Stomach (tissue), 9 donors: Measurements from ENCODE around the gene SEMA4B. TPM values are rescaled to one million over a fixed set of nuclear protein-coding genes. Genes with fewer than 3 reads are reported as not detected.

Source experiments
- DNase-seq, 2 donors: peaks; one replicate each; pipeline versions ENCODE4 v3.0.0 to v3.0.0-alpha.2; 2013 to 2019
- H3K27ac ChIP-seq, 5 donors: fragments of 200-600 bp in 4 of 5; sonication (generic) in 4 of 5; one replicate each; pipeline ENCODE4 v1.5.1; 2013 to 2019; ENCODE audit warnings: mild to moderate bottlenecking in 1 of 5, moderate library complexity in 1 of 5
- H3K27me3 ChIP-seq, 3 donors: fragments of 200-600 bp; sonication (generic); one replicate each; pipeline ENCODE4 v1.5.1; 2017 to 2019; ENCODE audit warnings: mixed run types in 1 of 3
- H3K36me3 ChIP-seq, 4 donors: fragments of 200-600 bp; sonication (generic); 1 replicate in 3 of 4; 2 replicates in 1 of 4; pipeline ENCODE4 v1.5.1; 2016 to 2019
- H3K4me1 ChIP-seq, 4 donors: fragments of 200-600 bp; sonication (generic); one replicate each; pipeline ENCODE4 v1.5.1; 2016 to 2019
- H3K4me3 ChIP-seq, 4 donors: fragments of 200-600 bp; sonication (generic) in 3 of 4; one replicate each; pipeline ENCODE4 v1.5.1; 2016 to 2019; ENCODE audit warnings: mild to moderate bottlenecking in 1 of 4
- H3K9me3 ChIP-seq, 4 donors: fragments of 200-600 bp; sonication (generic); one replicate each; pipeline ENCODE4 v1.5.1; 2016 to 2019
- CTCF ChIP-seq, 7 experiments: fragments of 450-650 bp in 4 of 7; fragments of 200-600 bp in 3 of 7; sonication (generic) in 3 of 7; IDR thresholded peaks; one replicate each; pipeline ENCODE4 v1.5.1; 2016 to 2019; ENCODE audit warnings: antibody characterized with exemption in 7 of 7, control low read depth in 2 of 7, mild to moderate bottlenecking in 1 of 7
- EP300 ChIP-seq: sonication (generic); formaldehyde crosslinking; IDR thresholded peaks from one replicate; pipeline ENCODE4 v1.6.1; 2017; ENCODE audit warnings: antibody characterized with exemption
- POLR2A ChIP-seq, 4 donors: fragments of 450-650 bp; IDR thresholded peaks; one replicate each; pipeline ENCODE4 v1.6.1; 2016; ENCODE audit warnings: antibody characterized with exemption in 4 of 4, control low read depth in 2 of 4, mild to moderate bottlenecking in 1 of 4, moderate library complexity in 1 of 4
- POLR2AphosphoS5 ChIP-seq, 3 donors: sonication (generic); formaldehyde crosslinking; IDR thresholded peaks; one replicate each; pipeline ENCODE4 v1.6.1; 2016; ENCODE audit warnings: antibody characterized with exemption in 3 of 3
- WGBS, 5 donors: extraction: QIAGEN DNeasy Blood & Tissue Kit in 3 of 5; methylation state at CpG; one replicate each; pipeline versions ENCODE4 v1.1.5 to v1.1.7; 2013 to 2018; 5-methylcytosine and 5-hydroxymethylcytosine counted together
- intact Hi-C: fragments of 100-400 bp; cut with DNase I; formaldehyde crosslinking; loops from one replicate; pipeline ENCODE4 v1.15.1; 2023; ENCODE audit warnings: low total_unique reads
- polyA plus RNA-seq, 3 donors: library from polyadenylated mRNA; stranded (reverse); fragments of 200-250 nt; gene quantifications; one replicate each; pipeline ENCODE4 v1.2.3, GENCODE V29; 2013
- total RNA-seq, 5 donors: library from RNA; depleted of rRNA; stranded (reverse); fragments of >200 nt; gene quantifications; one replicate each; pipeline versions ENCODE4 v1.1.0 to v1.2.3, GENCODE V29; 2014 to 2016
- donor health status: healthy with polysubstance abuse.
- donor health status: Bipolar disorder and iron deficiency.
- donor health status: healthy.

The SEMA4B gene
- total and polyA plus RNA-seq, 8 donors: 11.3 to 199 (median 53.2) TPM

GRCh38 chr15:90188914-90189748 is 12.0 kb upstream of the SEMA4B start:
- Histone ChIP-seq H3K4me3 (no peak overlapping the region), H3K27me3 (no peaks in the 10 kb centered on the region), H3K4me1 (peaks cover 47 to 95% (median 77%) of the 10 kb centered on the region in 4 donors), H3K27ac (peak overlapping the region in 3 of 5 donors; percentile 1 to 80 (median 22)), H3K36me3 (no peaks in the 10 kb centered on the region), H3K9me3 (no peaks in the 10 kb centered on the region)
- intact Hi-C loops: no loop called here
- TF ChIP-seq EP300: no peak
- no peak for TF ChIP-seq POLR2AphosphoS5 (IDR thresholded peaks at IDR 0.05)
- no peak for TF ChIP-seq CTCF (IDR thresholded peaks at IDR 0.05)
- DNase-seq: no peak
- 76 to 87% (median 84%) methylated on average over 8 of the region's 8 CpGs for WGBS, 5 donors

- H3K4me3 ChIP-seq: no peak overlapping the region
- peaks cover 47 to 92% (median 74%) of the 10 kb centered on the region in 4 donors for H3K4me1 ChIP-seq
- no peaks in the 10 kb centered on the region for H3K9me3 ChIP-seq
- peak overlapping the region; percentile 72 to 82 (median 80) for H3K27ac ChIP-seq
- 80 to 87% (median 86%) methylated on average over 8 to 10 of the region's 10 CpGs for WGBS, 5 donors
- no peaks in the 10 kb centered on the region for H3K36me3 ChIP-seq
- intact Hi-C loops: no loop called here
- no peak for TF ChIP-seq POLR2A (IDR thresholded peaks at IDR 0.05)
- no peak for TF ChIP-seq CTCF (IDR thresholded peaks at IDR 0.05)
- TF ChIP-seq EP300: no peak
- TF ChIP-seq POLR2AphosphoS5 (IDR thresholded peaks at IDR 0.05): no peak
- H3K27me3 ChIP-seq: no peaks in the 10 kb centered on the region
- no peak for DNase-seq
These were observed 11.2 kb upstream of the SEMA4B start for GRCh38 chr15:90189781-90190467.

- intact Hi-C loops: no loop called here
- no peak for TF ChIP-seq POLR2AphosphoS5 (IDR thresholded peaks at IDR 0.05)
- no peak for TF ChIP-seq POLR2A (IDR thresholded peaks at IDR 0.05)
- no peak for TF ChIP-seq EP300
- no peak for TF ChIP-seq CTCF (IDR thresholded peaks at IDR 0.05)
- DNase-seq: peak; percentile 55 to 80
- 66 to 91% (median 78%) methylated on average over 6 to 10 of the region's 10 CpGs for WGBS, 5 donors
- H3K36me3 ChIP-seq: peaks cover 0 to 4% (median 0%) of the 10 kb centered on the region in 4 donors
- peak overlapping the region; percentile 72 to 82 (median 80) for H3K27ac ChIP-seq
- no peaks in the 10 kb centered on the region for H3K27me3 ChIP-seq
- peaks cover 47 to 85% (median 71%) of the 10 kb centered on the region in 4 donors for H3K4me1 ChIP-seq
- no peak overlapping the region for H3K4me3 ChIP-seq
- H3K9me3 ChIP-seq: no peaks in the 10 kb centered on the region
These were observed 10.4 kb upstream of the SEMA4B start for GRCh38 chr15:90190606-90191343.

GRCh38 chr15:90191344-90191687 is 9.8 kb upstream of the SEMA4B start:
- peaks cover 42 to 80% (median 66%) of the 10 kb centered on the region in 4 donors for H3K4me1 ChIP-seq
- intact Hi-C loops: no loop called here
- H3K9me3 ChIP-seq: no peaks in the 10 kb centered on the region
- TF ChIP-seq CTCF (IDR thresholded peaks at IDR 0.05) (no peak), EP300 (no peak), POLR2A (IDR thresholded peaks at IDR 0.05) (no peak), POLR2AphosphoS5 (IDR thresholded peaks at IDR 0.05) (no peak)
- 50 to 62% (median 54%) methylated on average over 3 of the region's 3 CpGs for WGBS, 5 donors
- H3K27me3 ChIP-seq: no peaks in the 10 kb centered on the region
- peak overlapping the region; percentile 72 to 82 (median 80) for H3K27ac ChIP-seq
- peaks cover 0 to 5% (median 0%) of the 10 kb centered on the region in 4 donors for H3K36me3 ChIP-seq
- DNase-seq: no peak
- no peak overlapping the region for H3K4me3 ChIP-seq
